Measurements from ENCODE around the gene ZNF469.

The ZNF469 gene

DNA sequence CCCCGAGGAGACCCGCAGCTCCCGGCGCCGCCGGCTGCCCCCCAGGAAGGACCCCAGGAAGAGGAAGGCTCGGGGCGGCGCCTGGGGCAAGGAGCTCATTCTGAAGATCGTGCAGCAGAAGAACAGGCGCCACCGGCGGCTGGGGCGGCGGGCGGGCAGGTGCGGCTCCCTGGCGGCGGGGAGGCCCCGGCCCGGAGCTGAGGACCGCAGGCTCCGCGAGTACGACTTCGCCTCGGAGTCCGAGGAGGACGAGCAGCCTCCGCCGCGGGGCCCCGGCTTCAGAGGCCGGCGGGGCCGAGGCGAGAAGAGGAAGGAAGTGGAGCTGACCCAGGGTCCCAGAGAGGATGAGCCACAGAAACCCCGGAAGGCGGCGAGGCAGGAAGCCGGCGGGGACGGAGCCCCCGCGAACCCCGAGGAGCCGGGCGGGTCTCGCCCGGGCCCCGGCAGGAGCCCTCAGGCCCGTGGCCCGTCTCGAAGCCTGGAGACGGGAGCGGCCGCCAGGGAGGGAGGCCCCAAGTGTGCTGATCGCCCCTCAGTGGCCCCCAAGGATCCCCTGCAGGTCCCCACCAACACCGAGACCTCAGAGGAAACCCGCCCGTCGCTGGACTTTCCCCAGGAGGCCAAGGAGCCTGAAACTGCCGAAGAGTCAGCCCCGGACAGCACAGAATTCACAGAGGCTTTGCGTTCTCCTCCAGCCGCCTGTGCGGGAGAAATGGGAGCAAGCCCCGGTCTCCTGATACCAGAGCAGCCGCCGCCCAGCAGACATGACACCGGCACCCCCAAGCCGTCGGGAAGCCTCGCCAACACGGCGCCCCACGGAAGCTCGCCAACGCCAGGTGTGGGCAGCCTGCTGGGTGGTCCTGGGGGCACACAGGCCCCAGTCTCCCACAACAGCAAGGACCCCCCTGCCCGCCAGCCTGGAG lies 48.0 kb downstream of the ZNF469 start:
- no peak for DNase-seq

DNA sequence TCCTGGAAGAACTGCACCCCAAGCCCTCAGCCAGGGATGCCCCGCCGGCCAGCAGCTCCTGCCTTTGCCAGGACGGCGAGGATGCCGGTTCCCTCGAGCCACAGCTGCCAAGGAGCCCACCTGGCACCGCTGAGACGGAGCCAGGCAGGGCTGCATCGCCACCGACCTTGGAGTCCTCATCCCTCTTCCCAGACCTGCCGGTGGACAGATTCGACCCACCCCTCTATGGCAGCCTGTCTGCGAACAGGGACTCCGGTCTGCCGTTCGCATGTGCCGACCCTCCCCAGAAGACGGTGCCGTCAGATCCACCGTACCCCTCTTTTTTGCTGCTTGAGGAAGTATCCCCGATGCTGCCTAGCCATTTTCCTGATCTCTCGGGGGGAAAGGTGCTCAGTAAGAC lies 48.9 kb downstream of the ZNF469 start:
- DNase-seq, result no peak

GRCh38 chr16:88432174-88432573 lies 49.4 kb downstream of the ZNF469 start:
- DNase-seq, result no peak
